Measurements from ENCODE around the gene MPZL1. TPM values are rescaled to one million over a fixed set of nuclear protein-coding genes. Genes with fewer than 3 reads are reported as not detected.
A peak's percentile ranks its signal among the peaks of the same experiment; 100 is the strongest.

MPZL1 gene
- total and polyA plus RNA-seq, 4 donors: 11.3 to 26.1 (median 16.8) TPM

- Histone ChIP-seq H3K4me3 (ENCODE audit: low read depth in 1 of 3, low read length in 3 of 3) (peak overlapping the region; percentile 64 to 97 (median 79)), H3K27me3 (ENCODE audit: control insufficient read depth in 4 of 4, insufficient read depth in 4 of 4, low read length in 3 of 4) (no peaks in the 10 kb centered on the region), H3K27ac (ENCODE audit: low read depth in 1 of 2, low read length in 2 of 2) (peak overlapping the region; percentile 89 to 95), H3K4me1 (ENCODE audit: control insufficient read depth in 4 of 4, insufficient read depth in 4 of 4, low read length in 3 of 4) (peaks cover 0 to 27% (median 10%) of the 10 kb centered on the region in 4 donors), H3K9ac (ENCODE audit: low read depth in 1 of 2, low read length in 2 of 2) (peak overlapping the region; percentile 69 to 75), H3K9me3 (ENCODE audit: control insufficient read depth in 4 of 4, low read length in 3 of 4) (no peaks in the 10 kb centered on the region), H3K36me3 (ENCODE audit: control insufficient read depth in 4 of 4, insufficient read depth in 3 of 4, low read depth in 1 of 4, low read length in 3 of 4) (no peaks in the 10 kb centered on the region)
- peak; percentile 99 for DNase-seq (ENCODE audit: low spot score)
- TF ChIP-seq RAD21 (IDR thresholded peaks at IDR 0.05) (no peak), FOXA1 (IDR thresholded peaks at IDR 0.05) (no peak), EGR1 (IDR thresholded peaks at IDR 0.05; ENCODE audit: low read depth in 2 of 2) (no peak), MAX (IDR thresholded peaks at IDR 0.05) (peak; percentile 95), JUND (IDR thresholded peaks at IDR 0.05) (no peak), REST (IDR thresholded peaks at IDR 0.05) (no peak), HNF4A (conservative IDR thresholded peaks at IDR 0.05) (peak in 1 of 2 donors; percentile 10), RXRA (IDR thresholded peaks at IDR 0.05) (peak; percentile 41 to 61), ZBTB33 (IDR thresholded peaks at IDR 0.05) (no peak), HNF4G (IDR thresholded peaks at IDR 0.05) (no peak), FOXA2 (IDR thresholded peaks at IDR 0.05) (no peak), YY1 (IDR thresholded peaks at IDR 0.05) (peak; percentile 42), ATF3 (IDR thresholded peaks at IDR 0.05) (peak; percentile 100), SP1 (IDR thresholded peaks at IDR 0.05) (peak; percentile 16), TAF1 (conservative IDR thresholded peaks at IDR 0.05) (no peak), CTCF (IDR thresholded peaks at IDR 0.05; ENCODE audit: low read depth, low read length, missing input control) (no peak), NR2F2 (IDR thresholded peaks at IDR 0.05) (peak; percentile 62), GABPA (IDR thresholded peaks at IDR 0.05 in 1 of 2, conservative IDR thresholded peaks at IDR 0.05 in 1 of 2) (peak in 1 of 2 donors; percentile 19)
- under 1% methylated on average over 50 of the region's 50 CpGs for WGBS
Measured at GRCh38 chr1:167714439-167715156, 7.2 kb upstream of the MPZL1 start.

All from liver (tissue), 9 donors.